ENCODE results near the gene CACHD1. TPM values are rescaled to one million over a fixed set of nuclear protein-coding genes. Genes with fewer than 3 reads are reported as not detected.

Gene CACHD1
- polyA plus RNA-seq, 1 of the 3 experiments (the other 2 are of a cell fraction), result 2.2 TPM

GRCh38 chr1:64584479-64584878, 114.5 kb downstream of the CACHD1 start:
- Histone ChIP-seq H3F3A (replicated peaks; ENCODE audit: insufficient read depth) (no peaks in the 10 kb centered on the region), H3K79me2 (ENCODE audit: insufficient read depth) (no peaks in the 10 kb centered on the region), H2AFZ (ENCODE audit: low read depth) (no peak overlapping the region), H3K9me3 (no peaks in the 10 kb centered on the region), H4K20me1 (ENCODE audit: insufficient read depth) (no peaks in the 10 kb centered on the region), H3K4me1 (ENCODE audit: control insufficient read depth in 1 of 2, insufficient read depth in 2 of 2, low read depth in 1 of 2, low read length in 1 of 2) (no peaks in the 10 kb centered on the region; a peak in 2 of 4 replicates), H3K4me2 (no peak overlapping the region), H3K27me3 (ENCODE audit: insufficient read depth) (no peaks in the 10 kb centered on the region), H3K4me3 (ENCODE audit: low read depth in 2 of 2, low read length in 1 of 2) (no peak overlapping the region), H3K9ac (no peak overlapping the region), H3K36me3 (replicated peaks in 1 of 2; ENCODE audit: control insufficient read depth in 1 of 2, insufficient read depth in 2 of 2, low read length in 1 of 2) (no peaks in the 10 kb centered on the region), H3K9me2 (no peaks in the 10 kb centered on the region), H3K27ac (ENCODE audit: low read depth in 2 of 2, low read length in 1 of 2) (no peak overlapping the region)
- WGBS (ENCODE audit: low lambda C conversion rate), result 78% methylated on average over 1 of the region's 1 CpG
- DNase-seq, result no peak
- TF ChIP-seq REST (IDR thresholded peaks at IDR 0.05; ENCODE audit: low read depth, low read length) (no peak), RXRA (IDR thresholded peaks at IDR 0.05; ENCODE audit: borderline replicate concordance, low read depth) (no peak), RFX5 (IDR thresholded peaks at IDR 0.05; ENCODE audit: low read length) (no peak), CTCF (IDR thresholded peaks at IDR 0.05) (peak; percentile 37; the same call in 1 of the 2 replicates), USF2 (IDR thresholded peaks at IDR 0.05; ENCODE audit: borderline replicate concordance, low read depth, low read length) (no peak), PBX3 (IDR thresholded peaks at IDR 0.05) (no peak), MAX (IDR thresholded peaks at IDR 0.05; ENCODE audit: low read depth) (no peak), TCF12 (IDR thresholded peaks at IDR 0.05) (no peak), RAD21 (IDR thresholded peaks at IDR 0.05; ENCODE audit: low read length) (peak; percentile 40), FOXJ3 (CRISPR knock-in tag; IDR thresholded peaks at IDR 0.05) (no peak), MXI1 (IDR thresholded peaks at IDR 0.05; ENCODE audit: low read depth, low read length) (no peak), GABPA (IDR thresholded peaks at IDR 0.05; ENCODE audit: low read depth) (no peak), SMC3 (IDR thresholded peaks at IDR 0.05; ENCODE audit: low read depth, low read length) (peak; percentile 15; the same call in 1 of the 2 replicates), TAF1 (IDR thresholded peaks at IDR 0.05; ENCODE audit: borderline replicate concordance, low read depth, low read length) (no peak), USF1 (IDR thresholded peaks at IDR 0.05; ENCODE audit: borderline replicate concordance, low read depth) (no peak), IRF3 (IDR thresholded peaks at IDR 0.05; ENCODE audit: low read depth, low read length) (no peak)
- ChIA-PET CTCF (no interaction called here), POLR2A (no interaction called here)
